Fibroblast of peridontal ligament (primary cell): ENCODE results near the gene PIK3C2A.

Experiments
- DNase-seq: peaks from one replicate; pipeline ENCODE4 v3.0.0-alpha.2; 2010; ENCODE audit errors: extremely low read depth

The PIK3C2A gene

DNA sequence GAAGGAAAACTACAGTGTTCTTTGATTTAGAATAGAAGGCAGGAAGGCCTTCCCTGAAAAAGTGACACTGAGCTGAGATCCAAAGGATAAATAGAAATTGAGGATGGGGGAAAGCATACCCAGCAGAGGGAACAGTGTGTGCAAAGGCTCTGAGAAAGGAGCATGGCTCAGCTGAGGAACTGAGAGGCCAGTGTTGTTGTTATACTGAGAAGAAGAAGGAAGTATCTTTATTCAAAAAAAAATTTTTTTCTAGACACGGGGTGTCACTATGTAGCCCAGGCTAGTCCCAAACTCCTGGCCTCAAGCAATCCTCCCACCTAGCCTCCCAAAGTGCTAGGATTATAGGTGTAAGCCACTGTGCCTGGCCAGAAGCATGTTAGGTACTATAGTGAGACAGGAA, 3.5 kb upstream of the PIK3C2A start:
- DNase-seq, result no peak

DNA sequence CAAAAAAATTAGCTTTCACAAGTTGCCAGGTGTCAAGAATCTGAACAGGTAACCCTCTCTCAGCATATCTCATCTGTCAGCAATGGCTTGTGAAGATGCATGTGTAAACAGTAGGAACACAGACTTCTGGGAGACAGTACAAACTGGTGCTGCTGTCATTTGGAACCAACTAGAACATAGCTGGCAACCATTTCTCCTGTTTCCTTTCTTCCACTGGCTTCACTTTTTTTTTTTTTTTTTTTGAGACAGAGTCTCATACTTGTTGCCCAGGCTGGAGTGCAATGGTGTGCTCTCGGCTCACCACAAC, 2.1 kb upstream of the PIK3C2A start:
- no peak for DNase-seq

DNA sequence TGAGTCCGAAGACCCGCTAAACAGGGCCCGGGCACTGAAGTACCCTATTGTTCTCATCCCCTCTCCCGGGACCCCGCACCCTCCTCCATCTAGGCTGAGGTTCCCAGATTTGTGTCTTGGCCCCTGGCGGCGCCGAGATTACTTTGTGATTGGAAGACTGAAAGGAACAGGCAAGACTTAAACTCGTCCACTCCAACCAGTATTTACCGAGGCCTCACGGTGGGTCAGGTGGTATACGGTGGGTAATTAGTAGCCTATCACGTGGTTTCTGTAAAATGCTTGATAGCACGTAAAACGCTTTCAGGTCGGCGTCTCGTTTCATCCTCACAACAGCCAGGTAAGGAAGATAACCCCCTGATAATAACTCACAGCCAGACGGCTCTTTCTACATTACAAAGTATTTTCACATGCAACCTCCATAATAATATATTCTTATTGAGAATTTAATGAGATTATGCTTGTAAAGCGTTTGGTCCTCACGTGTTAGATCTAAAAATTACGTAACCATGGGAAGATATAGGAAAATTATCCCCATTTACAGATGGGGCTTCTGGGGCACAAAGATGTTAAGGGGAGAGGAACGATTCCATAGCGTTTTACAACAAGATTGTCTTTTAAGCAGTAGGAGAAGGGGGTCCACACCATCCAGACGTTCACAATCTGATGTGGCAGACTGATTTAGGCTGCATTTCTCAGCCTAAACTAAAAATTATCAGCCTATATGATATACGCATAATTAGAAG, 642 bp upstream of the PIK3C2A start:
- DNase-seq, result peak; percentile 62

DNA sequence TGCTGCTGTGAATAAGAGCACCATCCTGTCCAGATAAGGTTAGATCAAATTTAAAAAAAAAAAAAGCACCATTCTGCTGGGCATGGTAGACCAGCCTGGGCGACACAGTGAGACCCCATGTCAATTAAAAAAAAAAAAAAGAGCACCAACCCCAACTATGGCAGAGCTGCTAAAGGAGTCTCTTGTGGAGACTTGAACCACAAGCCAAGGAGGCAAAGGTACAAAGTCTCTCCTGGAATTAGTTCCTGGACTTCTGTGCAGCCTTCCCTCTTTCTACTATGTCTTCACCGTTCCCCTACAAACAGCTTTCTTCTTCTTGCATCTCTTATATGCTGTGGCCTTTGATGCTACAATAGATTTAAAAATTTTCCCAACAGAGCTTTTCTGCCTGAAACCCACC, 1.3 kb downstream of the PIK3C2A start:
- no peak for DNase-seq

DNA sequence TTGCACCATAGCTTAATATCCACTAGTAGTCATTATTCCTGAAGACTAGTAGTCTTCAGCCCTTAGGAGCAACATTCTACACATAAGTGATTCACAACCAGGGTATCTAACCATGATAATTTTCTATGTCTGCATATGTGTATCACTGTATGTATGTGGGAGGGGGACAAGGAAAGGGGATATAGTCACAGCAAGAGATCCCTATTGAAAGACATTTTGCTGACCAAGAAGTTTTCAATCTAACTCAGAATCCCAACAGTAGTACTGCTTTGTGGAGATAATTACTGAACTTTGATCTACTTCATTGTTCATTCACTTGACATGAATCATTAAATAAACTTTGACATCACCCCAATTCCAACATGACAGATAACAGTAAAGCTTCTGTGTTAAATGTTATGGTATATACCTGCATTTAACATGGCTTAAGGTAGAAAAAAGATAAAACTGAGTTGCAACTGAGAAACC, 10.3 kb downstream of the PIK3C2A start:
- peak; percentile 38 for DNase-seq

DNA sequence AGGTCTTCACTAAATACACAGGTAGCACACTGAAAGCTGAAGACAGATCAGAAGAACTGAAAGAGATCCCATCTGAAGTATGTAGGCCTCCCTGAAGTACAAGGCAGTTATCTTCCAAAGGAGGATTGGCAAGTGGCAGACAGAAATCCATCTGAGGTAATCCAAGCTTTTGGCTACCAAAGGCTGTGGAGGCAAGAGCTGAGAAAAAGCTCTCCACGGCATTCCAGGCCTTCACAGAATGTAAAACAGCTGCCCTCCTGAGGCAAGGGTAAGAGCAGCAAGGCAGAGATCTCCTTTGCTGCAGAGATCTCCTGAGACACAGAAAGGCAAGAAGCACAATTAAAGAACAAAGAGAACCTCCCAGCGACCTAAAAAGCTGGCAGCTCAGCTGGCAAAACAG, 19.1 kb downstream of the PIK3C2A start:
- DNase-seq, result no peak

DNA sequence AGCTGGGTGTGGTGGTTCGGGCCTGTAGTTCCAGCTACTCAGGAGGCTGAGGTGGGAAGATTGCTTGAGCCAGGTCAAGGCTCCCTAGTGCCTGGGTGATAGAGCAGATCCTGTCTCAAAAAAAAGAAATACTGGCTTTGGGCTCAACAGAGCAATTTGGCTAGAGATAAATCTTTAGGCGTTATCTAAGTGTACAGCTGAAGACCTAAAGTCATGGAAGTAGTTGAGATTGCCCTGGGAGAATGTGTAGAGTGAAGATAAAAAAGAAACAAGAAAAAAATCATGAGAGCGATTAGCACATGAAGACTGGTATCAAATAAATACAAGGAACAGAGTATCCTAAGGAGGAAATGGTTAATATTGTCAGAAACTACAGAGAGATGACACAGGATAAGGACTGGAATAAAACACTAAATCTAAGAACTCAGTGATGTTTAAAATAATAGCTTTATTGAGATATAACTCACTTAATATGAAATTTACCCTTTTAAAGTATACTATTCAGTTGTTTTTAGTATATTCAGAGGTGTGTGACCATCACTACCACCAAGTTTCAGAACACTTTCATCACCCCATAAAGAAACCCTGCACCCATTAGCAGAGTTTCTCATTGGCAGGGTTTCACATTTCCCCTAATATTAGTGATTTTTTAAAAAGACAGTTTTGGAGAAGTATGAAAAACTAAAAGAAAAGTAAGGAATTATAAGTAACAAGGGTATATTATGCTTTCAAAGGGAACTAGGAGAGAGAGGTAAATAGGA, 20.7 kb downstream of the PIK3C2A start:
- DNase-seq, result no peak

DNA sequence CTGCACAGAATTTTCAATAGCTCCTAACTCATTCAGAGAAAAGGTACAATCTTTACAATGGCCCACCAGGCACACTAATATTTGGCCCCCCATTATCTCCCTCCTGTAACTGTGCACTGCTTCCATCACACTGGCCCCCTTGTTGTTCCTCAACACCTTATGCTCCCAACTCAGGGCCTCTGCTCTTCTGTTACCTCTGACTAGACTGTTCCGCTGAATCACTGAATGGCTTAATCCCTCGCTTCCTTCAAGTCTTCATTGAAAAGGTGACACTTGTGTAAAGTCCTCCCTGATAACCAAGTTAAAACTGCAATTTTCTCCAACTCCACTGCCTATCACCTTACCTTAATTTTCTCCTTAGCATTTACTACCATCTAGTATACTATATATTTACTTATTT, 21.8 kb downstream of the PIK3C2A start:
- DNase-seq, result no peak

DNA sequence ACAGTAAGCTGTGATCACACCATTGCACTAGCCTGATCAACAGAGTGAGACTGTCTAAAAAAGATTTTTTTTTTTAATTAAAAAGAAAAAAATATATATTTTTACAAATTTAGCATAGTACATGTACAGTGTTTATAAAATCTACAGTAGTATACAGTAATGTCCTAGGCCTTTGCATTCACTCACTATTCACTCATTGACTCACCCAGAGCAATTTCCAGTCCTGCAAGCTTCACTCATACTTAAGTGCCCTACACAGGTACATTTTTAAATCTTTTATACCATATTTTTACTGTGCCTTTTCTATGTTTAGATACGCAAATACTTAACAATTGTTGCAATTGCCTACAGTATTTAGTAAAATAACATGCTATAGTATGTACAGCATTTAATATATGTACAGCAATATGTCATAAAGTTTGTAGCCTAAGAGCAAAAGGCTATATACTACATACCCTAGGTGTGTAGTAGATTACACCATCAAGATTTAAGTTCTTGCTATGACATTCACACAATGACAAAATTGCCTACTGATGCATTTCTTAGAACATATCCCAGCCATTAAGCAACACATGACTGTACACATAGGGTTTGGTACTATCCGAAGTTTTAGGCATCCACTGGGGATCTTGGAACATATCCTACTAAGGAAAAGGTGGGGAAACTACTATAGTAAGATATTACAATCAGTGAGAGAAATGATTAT, 22.8 kb downstream of the PIK3C2A start:
- DNase-seq, result no peak

DNA sequence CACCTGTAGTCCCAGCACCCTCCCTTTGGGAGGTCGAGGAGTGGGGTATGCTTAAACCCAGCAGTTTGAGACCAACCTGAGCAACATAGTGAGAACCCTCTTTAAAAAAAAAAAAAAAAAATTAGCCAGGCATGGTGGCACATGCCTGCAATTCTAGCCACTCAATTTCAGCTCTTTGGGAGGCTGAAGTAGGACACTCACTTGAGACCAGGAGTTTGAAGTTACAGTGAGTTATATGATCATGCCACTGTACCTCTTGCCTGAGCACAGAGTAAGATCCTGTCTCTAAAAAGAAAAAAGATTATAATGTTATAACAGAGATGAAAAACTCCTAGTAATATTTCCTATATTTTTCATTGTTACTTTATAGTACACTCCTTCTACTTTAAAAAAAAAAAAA, 23.9 kb downstream of the PIK3C2A start:
- DNase-seq, result no peak

DNA sequence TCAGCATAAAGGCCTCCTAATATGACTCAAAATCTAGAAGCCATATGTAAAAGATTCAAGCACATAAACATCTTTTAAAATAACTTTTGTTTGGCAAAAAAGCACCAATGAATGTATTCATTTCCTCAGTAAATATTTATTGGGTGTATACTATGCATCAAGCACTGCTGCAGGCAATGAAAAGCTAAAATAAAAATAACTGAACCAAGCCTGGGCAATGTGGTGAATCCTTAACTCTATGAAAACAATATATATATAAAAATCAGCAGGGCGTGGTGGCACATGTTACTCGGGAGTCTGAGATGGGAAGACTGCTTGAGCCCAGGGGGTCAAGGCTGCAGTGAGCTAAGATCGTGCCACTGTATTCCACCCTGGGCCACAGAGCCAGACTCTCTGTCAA, 27.8 kb downstream of the PIK3C2A start:
- DNase-seq, result no peak

DNA sequence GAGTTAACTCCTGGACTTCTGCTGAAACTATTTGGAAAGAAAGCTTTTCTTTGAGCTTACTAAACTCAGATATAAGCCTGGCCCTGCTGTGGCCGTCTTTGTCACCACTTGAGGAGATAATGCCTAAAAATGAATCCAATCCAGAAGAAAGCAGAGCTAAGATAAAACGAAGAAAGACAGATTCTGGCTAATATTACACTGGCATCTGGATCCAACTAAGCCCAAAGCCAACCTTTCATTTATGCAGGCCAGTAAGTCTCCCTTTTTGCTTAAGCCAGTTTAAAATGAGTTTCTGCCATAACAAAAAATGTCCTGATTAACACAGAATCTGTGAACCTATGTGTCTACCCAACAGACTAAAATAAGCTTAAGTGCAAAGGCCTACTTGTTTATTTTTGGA, 34.5 kb downstream of the PIK3C2A start:
- peak; percentile 27 for DNase-seq

DNA sequence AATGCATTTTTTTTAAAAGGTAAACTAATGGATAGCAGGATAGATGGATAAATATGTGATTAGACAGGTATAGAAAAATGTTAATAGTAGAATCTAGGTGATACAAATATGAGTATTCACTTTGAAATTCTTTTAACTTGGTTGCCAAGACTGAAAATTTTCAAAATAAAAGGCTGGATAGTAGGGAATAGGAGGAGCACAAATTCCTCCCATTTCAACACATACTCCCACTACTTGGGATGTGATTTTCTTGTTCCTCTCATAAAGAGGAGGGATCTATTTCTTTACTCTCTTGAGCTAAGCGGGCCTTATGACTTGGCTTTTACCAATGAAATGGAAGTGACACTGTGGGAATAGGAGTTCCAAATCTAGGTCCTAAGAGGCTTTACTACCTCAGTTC, 35.9 kb downstream of the PIK3C2A start:
- peak; percentile 6 for DNase-seq

DNA sequence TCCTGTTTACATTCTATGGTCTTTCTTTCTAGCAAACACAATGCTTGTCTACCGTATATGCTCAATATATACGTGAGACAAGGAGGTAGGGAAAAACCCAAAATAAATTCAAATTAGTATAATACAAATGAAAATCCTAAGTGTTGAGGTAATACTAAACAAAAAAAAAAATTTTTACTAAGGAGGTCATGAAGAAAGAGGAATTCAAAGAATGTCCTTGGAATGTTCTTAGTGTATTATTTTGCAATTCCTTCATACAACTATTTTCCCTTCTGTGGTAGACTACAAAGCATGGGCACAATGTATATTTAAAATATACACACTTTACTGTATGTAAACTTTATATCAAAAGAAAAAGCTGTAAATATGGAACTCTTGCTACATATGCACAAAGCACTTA, 36.4 kb downstream of the PIK3C2A start:
- peak; percentile 60 for DNase-seq

DNA sequence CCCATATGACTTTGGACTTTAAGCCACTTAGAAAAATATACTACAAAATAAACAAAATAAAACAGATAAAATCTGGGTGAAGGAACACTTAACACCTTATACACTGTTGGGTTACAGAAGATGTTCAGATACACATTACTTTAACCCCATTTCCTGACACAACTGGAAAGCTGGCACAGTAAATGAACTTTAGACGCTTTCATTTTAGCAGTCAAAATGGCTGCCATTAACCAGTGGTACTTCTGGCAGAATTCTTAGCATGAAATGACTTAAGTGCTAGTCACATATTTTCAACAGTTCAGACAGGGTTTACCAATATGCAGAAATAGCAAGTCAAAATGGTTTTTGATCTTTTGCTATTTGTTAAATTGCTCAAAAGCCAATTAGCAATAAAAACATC, 37.9 kb downstream of the PIK3C2A start:
- DNase-seq, result peak; percentile 8

DNA sequence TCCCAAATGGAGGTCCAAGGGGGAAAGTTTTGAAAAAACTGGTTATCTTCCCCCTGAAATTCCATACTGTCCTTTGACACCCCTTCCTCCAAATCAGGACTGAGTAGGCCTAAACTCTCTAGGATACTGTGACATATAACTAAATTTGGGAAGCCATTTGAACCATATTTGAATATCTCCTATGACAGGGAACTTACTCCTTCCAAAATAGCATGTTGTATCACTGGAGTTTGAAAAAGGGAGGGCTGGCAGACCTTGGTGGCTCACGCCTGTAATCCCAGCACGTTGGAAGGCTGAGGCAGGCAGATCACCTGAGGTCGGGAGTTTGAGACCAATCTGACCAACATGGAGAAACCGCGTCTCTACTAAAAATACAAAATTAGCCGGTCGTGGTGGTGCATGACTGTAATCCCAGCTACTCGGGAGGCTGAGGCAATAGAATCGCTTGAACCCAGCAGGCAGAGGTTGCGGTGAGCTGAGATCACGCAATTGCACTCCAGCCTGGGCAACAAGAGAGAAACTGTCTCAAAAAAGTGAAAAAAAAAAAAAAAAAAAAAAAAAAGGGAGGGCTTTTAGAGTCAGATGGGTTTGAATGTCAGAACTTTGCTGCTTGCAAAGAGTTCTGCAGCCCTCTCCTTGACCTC, 42.4 kb downstream of the PIK3C2A start:
- DNase-seq, result no peak

DNA sequence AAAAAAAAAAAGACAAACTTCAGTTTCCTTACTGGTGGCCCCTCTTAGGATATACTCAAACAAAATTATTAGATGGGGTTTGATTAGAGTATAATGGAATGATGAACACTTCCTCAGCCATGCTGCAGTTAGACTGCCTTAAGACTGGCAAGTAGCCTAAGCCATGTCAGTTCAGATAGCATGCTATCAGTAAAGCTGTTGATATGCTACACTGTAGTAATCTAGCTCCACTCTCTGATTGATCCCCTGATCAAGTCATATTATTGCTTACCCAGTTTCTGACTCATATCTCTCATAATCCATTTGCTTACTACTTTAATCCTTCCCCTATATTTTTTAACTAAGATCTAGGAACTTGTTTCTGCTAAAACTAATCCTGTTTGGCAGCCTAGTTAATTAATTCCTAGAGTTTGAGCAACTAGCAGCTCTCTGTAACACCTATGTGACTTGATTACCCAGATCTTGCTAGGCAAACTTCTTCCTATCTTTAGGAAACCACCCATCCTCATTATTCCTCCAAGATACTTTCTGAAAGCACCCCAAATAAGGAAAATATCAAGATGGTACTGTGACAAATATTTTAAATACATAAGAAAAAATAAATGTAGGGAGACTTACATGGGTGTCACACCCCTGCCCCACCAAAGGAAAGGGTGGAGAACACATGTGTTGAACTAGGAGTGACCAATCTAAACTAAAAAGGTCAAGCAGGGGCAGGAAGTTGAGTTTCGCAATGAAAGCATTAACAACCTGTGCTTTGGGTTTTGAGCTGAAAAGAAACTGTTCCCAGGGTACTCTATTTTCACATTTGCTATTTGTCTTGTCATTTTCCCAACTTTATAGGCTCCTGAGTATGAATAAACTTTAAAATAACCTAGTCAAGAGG, 43.2 kb downstream of the PIK3C2A start:
- peak; percentile 15 for DNase-seq

DNA sequence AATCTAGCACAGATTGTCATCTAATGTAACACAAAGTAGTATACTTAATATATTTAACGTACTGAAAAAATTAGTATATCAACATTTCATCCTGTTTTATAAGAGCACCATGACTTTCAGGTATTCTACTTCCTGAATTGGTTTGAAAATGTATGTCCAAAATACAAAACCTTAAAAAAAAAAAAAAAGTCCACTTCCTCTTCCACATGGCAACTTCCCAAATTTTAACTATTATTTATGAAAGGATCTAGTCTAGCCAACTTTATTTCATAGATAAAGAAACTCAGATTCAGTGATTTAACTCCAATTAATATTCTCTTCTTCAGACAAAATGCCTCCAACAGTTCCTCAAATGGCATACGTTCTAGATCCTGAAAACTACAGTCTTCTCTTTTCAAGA, 44.0 kb downstream of the PIK3C2A start:
- no peak for DNase-seq

DNA sequence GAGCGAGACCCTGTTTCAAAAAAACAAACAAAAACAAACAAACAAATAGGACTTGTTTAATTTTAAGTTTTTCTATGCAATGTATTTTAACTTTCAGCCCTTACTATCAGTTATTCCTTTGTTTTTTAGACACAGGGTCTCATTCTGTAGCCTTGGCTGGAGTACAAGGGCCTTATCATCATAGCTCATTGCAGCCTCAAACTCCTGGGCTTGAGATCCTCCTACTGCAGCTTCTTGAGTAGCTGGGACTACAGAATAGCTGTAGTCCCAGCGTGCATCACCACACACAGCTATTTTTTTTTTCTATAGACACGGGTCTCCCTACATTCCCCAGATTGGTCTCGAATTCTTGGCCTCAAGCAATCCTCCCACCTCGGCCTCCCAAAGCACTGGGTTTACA, 44.5 kb downstream of the PIK3C2A start:
- DNase-seq, result no peak

DNA sequence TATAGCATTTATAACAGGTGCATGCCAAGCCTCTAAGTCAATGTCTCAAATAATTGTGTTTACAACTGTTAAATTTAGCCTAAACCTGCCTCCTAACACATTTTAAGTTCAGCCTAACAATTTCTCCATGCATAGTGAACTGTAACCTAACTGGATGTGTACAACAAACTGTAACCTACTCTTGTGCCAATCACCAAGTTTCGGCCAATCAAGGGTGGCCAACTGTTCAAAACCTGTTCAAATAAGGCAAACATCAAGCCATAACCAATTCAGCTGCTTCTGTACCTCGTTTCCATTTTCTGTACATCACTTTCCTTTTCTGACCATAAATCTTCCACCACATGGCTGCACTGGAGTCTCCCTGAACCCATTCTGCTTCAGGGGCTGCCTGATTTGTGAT, 45.4 kb downstream of the PIK3C2A start:
- DNase-seq, result no peak

DNA sequence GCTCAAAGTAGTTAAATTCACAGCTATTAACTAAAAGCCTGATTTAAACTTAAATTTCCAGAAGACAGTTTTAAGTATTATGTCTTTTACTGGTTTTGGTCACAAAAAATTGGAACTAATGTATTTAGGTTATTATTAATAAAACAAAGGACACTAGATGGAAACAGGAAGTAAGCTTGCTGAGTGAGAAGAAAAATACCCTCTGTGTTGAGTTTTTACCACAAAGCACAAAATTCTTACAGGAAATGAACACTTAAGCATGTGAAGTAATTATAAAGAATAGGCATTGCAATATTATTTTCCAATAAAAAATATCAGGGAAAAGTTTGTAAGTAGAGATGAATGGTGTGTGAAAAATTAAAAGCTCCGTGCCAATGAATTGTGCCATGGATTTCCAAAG, 46.3 kb downstream of the PIK3C2A start:
- DNase-seq, result no peak
